C4-2B (cell line): ENCODE measurements around the gene SPACA6.

Source experiments
- H3K27ac ChIP-seq: fragments of 450-650 bp; 2 replicates; pipeline ENCODE4 v1.5.1; 2017
- CTCF ChIP-seq: fragments of 450-650 bp; conservative IDR thresholded peaks from 2 replicates; pipeline ENCODE4 v1.5.1; 2017; ENCODE audit warnings: mild to moderate bottlenecking
- ZFX ChIP-seq: fragments of 450-650 bp; IDR thresholded peaks from 2 replicates; pipeline ENCODE4 v1.6.1; 2017

Gene SPACA6

GRCh38 chr19:51690454-51691073 is 2.6 kb upstream of the SPACA6 start:
- H3K27ac ChIP-seq: peak overlapping the region; percentile 82
- TF ChIP-seq CTCF: no peak
- no peak for TF ChIP-seq ZFX

- peak overlapping the region; percentile 82 for H3K27ac ChIP-seq
- TF ChIP-seq CTCF: no peak
- TF ChIP-seq ZFX: no peak
These were observed 2.0 kb upstream of the SPACA6 start for GRCh38 chr19:51691074-51691583.

- peak overlapping the region; percentile 82; the same call in 1 of the 2 replicates for H3K27ac ChIP-seq
These were observed 1.3 kb upstream of the SPACA6 start for GRCh38 chr19:51691584-51692428.

GRCh38 chr19:51692468-51692867 is 662 bp upstream of the SPACA6 start:
- no peak overlapping the region for H3K27ac ChIP-seq
- TF ChIP-seq CTCF (no peak), ZFX (no peak)

More at GRCh38 chr19:51691584-51692428, 1.3 kb upstream of the SPACA6 start:
- TF ChIP-seq CTCF (no peak), ZFX (no peak)

- H3K27ac ChIP-seq: no peak overlapping the region
- TF ChIP-seq CTCF: no peak
- no peak for TF ChIP-seq ZFX
These were observed 689 bp downstream of the SPACA6 start for GRCh38 chr19:51693819-51694218.

GRCh38 chr19:51694318-51695085 is 1.4 kb downstream of the SPACA6 start:
- TF ChIP-seq ZFX (no peak), CTCF (no peak)

GRCh38 chr19:51695088-51695487 is 2.0 kb downstream of the SPACA6 start:
- TF ChIP-seq CTCF: no peak
- TF ChIP-seq ZFX: no peak
- H3K27ac ChIP-seq: no peak overlapping the region

More at GRCh38 chr19:51694318-51695085, 1.4 kb downstream of the SPACA6 start:
- no peak overlapping the region for H3K27ac ChIP-seq
